ENCODE data around the gene FARP1.

The FARP1 gene

DNA sequence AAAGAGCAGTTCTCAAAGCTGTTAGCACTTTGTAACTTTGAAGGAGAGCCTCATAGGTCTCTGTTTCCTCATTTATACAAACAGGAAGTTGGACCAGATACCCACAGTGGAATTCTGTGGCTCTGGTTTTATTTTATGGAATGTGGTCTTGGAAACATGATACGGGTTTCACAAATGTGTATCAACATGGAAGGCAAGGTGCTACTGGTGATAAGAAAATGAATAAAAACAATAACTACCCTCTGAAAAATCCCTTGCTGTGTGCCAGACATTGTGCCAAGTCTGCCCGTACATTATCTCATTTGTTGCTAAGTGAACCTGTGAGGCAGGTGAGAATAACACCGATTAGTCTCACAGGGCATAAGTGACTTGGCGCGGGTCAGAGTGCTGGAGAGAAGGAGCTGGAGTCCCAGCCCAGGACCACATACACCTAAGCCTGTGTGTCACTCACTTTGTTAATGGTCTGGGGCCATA is 79.2 kb downstream of the FARP1 start (continued):
- TF ChIP-seq ZNF501 (tag by site-specific recombination; IDR thresholded peaks at IDR 0.05) (no peak), ZNF837 (tag by site-specific recombination; IDR thresholded peaks at IDR 0.05) (no peak), ZNF600 (tag by site-specific recombination; IDR thresholded peaks at IDR 0.05) (peak; percentile 28; the same call in 1 of the 2 replicates), ZFP41 (tag by site-specific recombination; IDR thresholded peaks at IDR 0.05; ENCODE audit: borderline replicate concordance) (no peak)
- TF ChIP-seq, protein P1, sequence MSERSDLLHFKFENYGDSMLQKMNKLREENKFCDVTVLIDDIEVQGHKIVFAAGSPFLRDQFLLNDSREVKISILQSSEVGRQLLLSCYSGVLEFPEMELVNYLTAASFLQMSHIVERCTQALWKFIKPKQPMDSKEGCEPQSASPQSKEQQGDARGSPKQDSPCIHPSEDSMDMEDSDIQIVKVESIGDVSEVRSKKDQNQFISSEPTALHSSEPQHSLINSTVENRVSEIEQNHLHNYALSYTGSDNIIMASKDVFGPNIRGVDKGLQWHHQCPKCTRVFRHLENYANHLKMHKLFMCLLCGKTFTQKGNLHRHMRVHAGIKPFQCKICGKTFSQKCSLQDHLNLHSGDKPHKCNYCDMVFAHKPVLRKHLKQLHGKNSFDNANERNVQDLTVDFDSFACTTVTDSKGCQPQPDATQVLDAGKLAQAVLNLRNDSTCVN (tag by site-specific recombination; optimal IDR thresholded peaks at IDR 0.05) = no peak

DNA sequence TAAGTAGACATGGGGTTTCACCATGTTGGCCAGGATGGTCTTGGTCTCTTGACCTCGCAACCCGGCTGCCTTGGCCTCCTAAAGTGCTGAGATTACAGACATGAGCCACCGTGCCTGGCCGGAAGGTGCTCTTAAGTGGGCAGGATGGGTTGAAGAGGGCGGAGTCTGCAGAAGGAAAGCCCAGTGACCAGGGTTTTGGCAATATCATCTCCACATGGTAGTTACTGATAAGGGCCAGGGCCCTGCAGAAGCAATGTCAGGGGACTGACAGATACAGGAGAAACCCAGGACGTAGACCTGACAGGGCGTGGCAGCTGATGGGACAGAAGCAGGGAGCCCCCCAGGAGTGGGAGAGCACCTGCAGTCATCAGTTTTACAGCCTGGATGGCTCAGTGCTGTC is 79.9 kb downstream of the FARP1 start:
- ChIA-PET CTCF (no interaction called here), POLR2A (interaction anchor here (0.6 kb wide), 1 partner anchor 33 kb away, joined by 5 read pairs; no protein-coding TSS in a partner anchor)
- Histone ChIP-seq H3K4me1 (ENCODE audit: control insufficient read depth, insufficient read depth, low read length) (peaks cover 13% of the 10 kb centered on the region), H3K4me3 (ENCODE audit: low read depth, low read length) (no peak overlapping the region), H3K27ac (ENCODE audit: extremely low read depth, low read depth, low read length) (no peak overlapping the region), H3K36me3 (ENCODE audit: control insufficient read depth in 2 of 2, insufficient read depth in 1 of 2, low read length in 2 of 2) (peaks cover 0 to 2% of the 10 kb centered on the region in 2 experiments; a peak in 1 of 3 replicates), H3K9me3 (ENCODE audit: control insufficient read depth, insufficient read depth, low read depth, low read length) (no peaks in the 10 kb centered on the region)
- TF ChIP-seq ZFP41 (tag by site-specific recombination; IDR thresholded peaks at IDR 0.05; ENCODE audit: borderline replicate concordance) (no peak), MZF1 (tag by site-specific recombination; IDR thresholded peaks at IDR 0.05; ENCODE audit: borderline replicate concordance) (no peak), BCL11B (tag by site-specific recombination; IDR thresholded peaks at IDR 0.05; ENCODE audit: low read depth) (no peak), ZNF561 (tag by site-specific recombination; IDR thresholded peaks at IDR 0.05; ENCODE audit: borderline replicate concordance) (no peak), OSR2 (tag by site-specific recombination; IDR thresholded peaks at IDR 0.05) (no peak), ZNF660 (tag by site-specific recombination; IDR thresholded peaks at IDR 0.05) (no peak), ZBTB1 (tag by site-specific recombination; IDR thresholded peaks at IDR 0.05) (no peak), ZNF138 (tag by site-specific recombination; IDR thresholded peaks at IDR 0.05; ENCODE audit: borderline replicate concordance) (no peak), ZNF658 (tag by site-specific recombination; IDR thresholded peaks at IDR 0.05) (no peak)
- TF ChIP-seq, protein P2, sequence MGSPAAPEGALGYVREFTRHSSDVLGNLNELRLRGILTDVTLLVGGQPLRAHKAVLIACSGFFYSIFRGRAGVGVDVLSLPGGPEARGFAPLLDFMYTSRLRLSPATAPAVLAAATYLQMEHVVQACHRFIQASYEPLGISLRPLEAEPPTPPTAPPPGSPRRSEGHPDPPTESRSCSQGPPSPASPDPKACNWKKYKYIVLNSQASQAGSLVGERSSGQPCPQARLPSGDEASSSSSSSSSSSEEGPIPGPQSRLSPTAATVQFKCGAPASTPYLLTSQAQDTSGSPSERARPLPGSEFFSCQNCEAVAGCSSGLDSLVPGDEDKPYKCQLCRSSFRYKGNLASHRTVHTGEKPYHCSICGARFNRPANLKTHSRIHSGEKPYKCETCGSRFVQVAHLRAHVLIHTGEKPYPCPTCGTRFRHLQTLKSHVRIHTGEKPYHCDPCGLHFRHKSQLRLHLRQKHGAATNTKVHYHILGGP (tag by site-specific recombination; IDR thresholded peaks at IDR 0.05) = no peak
- TF ChIP-seq, protein P3, sequence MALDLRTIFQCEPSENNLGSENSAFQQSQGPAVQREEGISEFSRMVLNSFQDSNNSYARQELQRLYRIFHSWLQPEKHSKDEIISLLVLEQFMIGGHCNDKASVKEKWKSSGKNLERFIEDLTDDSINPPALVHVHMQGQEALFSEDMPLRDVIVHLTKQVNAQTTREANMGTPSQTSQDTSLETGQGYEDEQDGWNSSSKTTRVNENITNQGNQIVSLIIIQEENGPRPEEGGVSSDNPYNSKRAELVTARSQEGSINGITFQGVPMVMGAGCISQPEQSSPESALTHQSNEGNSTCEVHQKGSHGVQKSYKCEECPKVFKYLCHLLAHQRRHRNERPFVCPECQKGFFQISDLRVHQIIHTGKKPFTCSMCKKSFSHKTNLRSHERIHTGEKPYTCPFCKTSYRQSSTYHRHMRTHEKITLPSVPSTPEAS (tag by site-specific recombination; IDR thresholded peaks at IDR 0.05) = no peak

DNA sequence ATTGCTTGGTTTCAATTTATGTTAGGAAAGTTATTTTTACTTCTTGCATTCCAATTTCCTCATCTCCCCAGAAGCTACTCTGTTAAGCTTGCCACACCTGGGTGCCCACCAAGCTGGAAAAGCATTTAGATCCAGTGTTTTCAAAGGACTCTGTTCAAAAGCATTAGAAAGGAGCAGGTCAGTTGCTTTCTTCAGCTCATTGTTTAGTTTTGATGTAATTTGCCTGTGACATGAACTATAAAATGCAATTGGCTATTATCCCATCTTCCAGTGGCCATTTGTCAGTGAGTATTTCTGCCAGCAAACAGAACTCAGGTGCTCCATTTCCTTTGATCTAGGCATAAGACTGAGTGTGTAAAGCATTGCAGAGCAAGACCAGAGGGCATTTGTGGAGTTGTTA is 80.8 kb downstream of the FARP1 start:
- no peaks in the 10 kb centered on the region for H3K9me3 ChIP-seq (ENCODE audit: control insufficient read depth, insufficient read depth, low read depth, low read length)
- no peak overlapping the region for H3K4me3 ChIP-seq (ENCODE audit: low read depth, low read length)
- no peak overlapping the region for H3K27ac ChIP-seq (ENCODE audit: extremely low read depth, low read depth, low read length)
- peaks cover 0 to 2% of the 10 kb centered on the region in 2 experiments; a peak in 1 of 3 replicates for H3K36me3 ChIP-seq (ENCODE audit: control insufficient read depth in 2 of 2, insufficient read depth in 1 of 2, low read length in 2 of 2)
- TF ChIP-seq ZNF23 (tag by site-specific recombination; IDR thresholded peaks at IDR 0.05; ENCODE audit: borderline replicate concordance) (no peak), FEZF1 (tag by site-specific recombination; IDR thresholded peaks at IDR 0.05) (peak; percentile 9; the same call in 1 of the 2 replicates), ZBTB48 (tag by site-specific recombination; IDR thresholded peaks at IDR 0.05) (no peak)
- TF ChIP-seq, protein P4, sequence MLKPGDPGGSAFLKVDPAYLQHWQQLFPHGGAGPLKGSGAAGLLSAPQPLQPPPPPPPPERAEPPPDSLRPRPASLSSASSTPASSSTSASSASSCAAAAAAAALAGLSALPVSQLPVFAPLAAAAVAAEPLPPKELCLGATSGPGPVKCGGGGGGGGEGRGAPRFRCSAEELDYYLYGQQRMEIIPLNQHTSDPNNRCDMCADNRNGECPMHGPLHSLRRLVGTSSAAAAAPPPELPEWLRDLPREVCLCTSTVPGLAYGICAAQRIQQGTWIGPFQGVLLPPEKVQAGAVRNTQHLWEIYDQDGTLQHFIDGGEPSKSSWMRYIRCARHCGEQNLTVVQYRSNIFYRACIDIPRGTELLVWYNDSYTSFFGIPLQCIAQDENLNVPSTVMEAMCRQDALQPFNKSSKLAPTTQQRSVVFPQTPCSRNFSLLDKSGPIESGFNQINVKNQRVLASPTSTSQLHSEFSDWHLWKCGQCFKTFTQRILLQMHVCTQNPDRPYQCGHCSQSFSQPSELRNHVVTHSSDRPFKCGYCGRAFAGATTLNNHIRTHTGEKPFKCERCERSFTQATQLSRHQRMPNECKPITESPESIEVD (tag by site-specific recombination; IDR thresholded peaks at IDR 0.05) = peak; percentile 30; the same call in 1 of the 2 replicates
- POLR2A ChIA-PET = no interaction called here
- peaks cover 13% of the 10 kb centered on the region for H3K4me1 ChIP-seq (ENCODE audit: control insufficient read depth, insufficient read depth, low read length)
- CTCF ChIA-PET = no interaction called here
